GM19324 (cell line): ENCODE results near the gene KCNN3.
"Not testable (repeated sequence)": the region's sequence is repeated elsewhere in the genome, so short reads cannot be mapped to it uniquely, and the experiment has no call there.

Experiments used
- ATAC-seq: cut with Tn5 transposase; IDR thresholded peaks from one replicate; pipeline ENCODE4 v1.9.1; 2021; ENCODE audit warnings: mild to moderate bottlenecking, moderate library complexity; ENCODE audit not compliant: unreplicated experiment, low FRiP score

KCNN3 gene

GRCh38 chr1:154672245-154672644 lies 197.8 kb downstream of the KCNN3 start:
- not testable (repeated sequence) for ATAC-seq

- ATAC-seq, result not testable (repeated sequence)
These were observed 198.7 kb downstream of the KCNN3 start for GRCh38 chr1:154671412-154671811.

- ATAC-seq, result not testable (repeated sequence)
These were observed 199.5 kb downstream of the KCNN3 start for GRCh38 chr1:154670310-154671270.

- ATAC-seq, result no peak
These were observed 200.4 kb downstream of the KCNN3 start for GRCh38 chr1:154669464-154670282.

- no peak for ATAC-seq
These were observed 203.9 kb downstream of the KCNN3 start for GRCh38 chr1:154666051-154666790.

GRCh38 chr1:154664331-154665002 lies 205.6 kb downstream of the KCNN3 start:
- ATAC-seq, result no peak

GRCh38 chr1:154663471-154664060 lies 206.5 kb downstream of the KCNN3 start:
- ATAC-seq, result no peak

GRCh38 chr1:154661110-154661509 lies 209.0 kb downstream of the KCNN3 start:
- ATAC-seq, result no peak

- ATAC-seq, result no peak
These were observed 210.1 kb downstream of the KCNN3 start for GRCh38 chr1:154659823-154660592.

GRCh38 chr1:154657556-154657955 lies 212.5 kb downstream of the KCNN3 start:
- no peak for ATAC-seq

GRCh38 chr1:154652893-154653292 lies 217.2 kb downstream of the KCNN3 start:
- no peak for ATAC-seq
